ENCODE measurements around the gene HTR2A. TPM values are rescaled to one million over a fixed set of nuclear protein-coding genes. Genes with fewer than 3 reads are reported as not detected.

Gene HTR2A
- not detected in 2 replicates for total RNA-seq

GRCh38 chr13:46896341-46897137, at the start of gene HTR2A:
TSS of gene HTR2A (minus strand) at chr13:46897053. CDS start at chr13:46895906, 1,147 bp downstream.
- DNase-seq (ENCODE audit: low read depth in 2 of 2): no peak

DNA sequence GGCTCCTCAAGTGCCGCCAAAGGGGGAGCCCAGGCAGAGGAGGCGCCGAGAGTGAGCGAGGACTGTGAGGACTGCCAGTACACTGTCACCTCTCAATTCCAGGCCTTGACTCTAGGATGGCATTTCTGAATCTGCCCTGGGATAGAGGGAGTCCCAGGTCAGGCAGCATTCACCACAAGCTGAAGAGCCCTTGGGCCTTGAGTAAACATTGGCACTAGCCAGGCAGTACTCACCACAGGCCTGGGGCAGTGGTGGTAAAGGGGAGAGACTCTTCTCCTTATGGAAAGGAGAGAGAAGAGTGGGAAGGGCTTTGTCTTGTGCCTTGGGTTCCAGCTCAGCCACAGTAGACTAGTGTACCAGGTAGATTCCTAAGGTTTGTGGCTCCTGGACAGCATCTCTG, 39.7 kb upstream of the HTR2A start:
- DNase-seq (ENCODE audit: low read depth in 2 of 2): no peak

GRCh38 chr13:46934749-46935148, 37.9 kb upstream of the HTR2A start:
- DNase-seq (ENCODE audit: low read depth in 2 of 2): no peak

- no peak for DNase-seq (ENCODE audit: low read depth in 2 of 2)
Measured at GRCh38 chr13:46926916-46927590, 30.2 kb upstream of the HTR2A start.

- no peak for DNase-seq (ENCODE audit: low read depth in 2 of 2)
Measured at GRCh38 chr13:46925486-46925885, 28.6 kb upstream of the HTR2A start.

DNA sequence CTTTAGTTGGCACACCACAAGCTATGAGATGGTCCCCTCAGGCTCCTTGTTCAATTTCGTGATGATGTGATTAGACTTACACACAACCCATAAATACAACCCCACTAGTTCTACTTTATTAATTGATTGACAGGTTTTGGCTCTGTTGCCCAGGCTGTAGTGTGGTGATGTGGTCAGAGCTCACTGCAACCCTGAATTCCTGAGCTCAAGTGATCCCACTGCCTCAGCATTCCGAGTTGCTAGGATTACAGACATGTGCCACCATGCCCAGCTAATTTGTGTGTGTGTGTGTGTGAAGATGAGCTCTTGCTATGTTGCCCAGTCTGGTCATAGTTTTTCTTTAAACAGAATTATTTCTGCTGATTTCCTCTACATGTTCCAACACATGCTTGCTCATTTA, 17.5 kb upstream of the HTR2A start:
- no peak for DNase-seq (ENCODE audit: low read depth in 2 of 2)

DNA sequence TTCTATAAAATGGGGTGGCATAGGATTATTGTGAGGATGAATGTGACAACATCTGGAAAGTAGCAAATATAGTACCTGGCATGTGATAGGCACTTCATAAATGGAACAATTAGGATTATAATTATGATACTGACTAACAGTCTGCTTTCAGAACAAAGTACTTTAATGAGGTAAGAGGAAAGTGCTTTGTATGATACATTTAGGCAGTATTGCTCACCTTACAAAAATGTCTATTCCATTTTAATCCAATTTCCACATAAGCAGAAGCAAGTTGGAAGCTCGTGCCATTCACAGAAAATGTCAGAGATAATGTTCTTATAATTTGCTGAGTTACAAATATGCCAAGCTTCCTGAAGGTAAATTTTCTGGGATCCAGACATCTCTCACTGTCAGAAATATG, 16.9 kb upstream of the HTR2A start:
- no peak for DNase-seq (ENCODE audit: low read depth in 2 of 2)

- no peak for DNase-seq (ENCODE audit: low read depth in 2 of 2)
Measured at GRCh38 chr13:46909042-46909441, 12.2 kb upstream of the HTR2A start.

DNA sequence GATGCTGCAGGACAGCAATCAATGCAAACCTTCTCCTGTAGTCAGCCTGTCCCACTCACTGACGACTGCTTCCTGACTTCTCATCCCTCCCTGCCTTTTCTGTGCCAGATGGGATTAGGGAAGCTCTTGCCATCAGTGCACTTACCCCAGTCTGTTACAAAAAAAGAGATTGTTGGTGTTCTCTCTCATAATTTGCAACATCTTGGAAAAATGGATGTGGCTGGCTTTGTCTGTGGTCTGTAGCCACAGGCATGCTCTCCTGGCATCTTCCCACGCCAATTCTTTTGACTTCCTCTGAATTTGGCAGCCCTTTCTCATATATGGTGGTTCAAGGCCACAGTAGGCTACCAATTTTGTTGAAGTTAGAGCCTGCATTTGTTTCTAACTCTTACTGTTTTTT, 11.6 kb upstream of the HTR2A start:
- no peak for DNase-seq (ENCODE audit: low read depth in 2 of 2)

GRCh38 chr13:46906405-46906804, 9.6 kb upstream of the HTR2A start:
- DNase-seq (ENCODE audit: low read depth in 2 of 2): no peak

DNA sequence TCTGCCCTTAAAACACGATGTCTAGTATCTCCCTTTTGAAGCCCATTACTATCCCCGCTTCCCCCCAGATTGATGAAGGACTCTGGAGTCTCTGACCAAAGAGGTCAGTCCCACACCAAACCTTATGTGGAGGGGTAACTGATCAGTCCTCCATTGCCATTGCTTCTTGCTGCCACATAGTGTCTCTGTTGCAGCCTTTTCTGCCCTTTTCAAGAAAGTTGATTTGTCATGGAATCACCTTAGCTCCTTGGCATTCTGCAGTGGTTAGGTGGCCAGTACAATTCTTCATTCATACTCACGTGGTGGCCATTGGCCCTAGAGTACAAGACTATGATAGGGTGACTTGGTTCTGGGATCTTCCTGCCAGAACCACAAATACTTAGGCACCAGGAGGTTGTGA, 8.4 kb upstream of the HTR2A start:
- no peak for DNase-seq (ENCODE audit: low read depth in 2 of 2)

DNA sequence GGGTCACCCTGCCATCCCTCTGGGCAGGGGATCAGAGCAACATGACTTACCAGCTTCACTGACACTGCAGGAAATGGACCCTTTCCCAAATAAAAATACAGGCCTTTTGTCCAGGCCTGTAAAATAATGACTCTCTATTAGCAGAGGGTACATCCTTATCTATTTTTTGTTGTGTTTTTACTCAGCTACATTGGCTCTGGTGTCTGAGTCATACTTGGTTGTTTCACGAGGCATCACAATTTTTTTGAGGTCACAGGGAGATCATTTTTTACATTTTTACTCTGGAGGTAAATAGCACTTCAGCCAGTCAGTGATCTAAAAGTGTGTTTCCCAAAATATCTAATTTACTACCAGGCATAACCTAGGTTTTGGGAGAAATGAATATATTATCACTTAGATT, 6.9 kb upstream of the HTR2A start:
- DNase-seq (ENCODE audit: low read depth in 2 of 2): no peak

DNA sequence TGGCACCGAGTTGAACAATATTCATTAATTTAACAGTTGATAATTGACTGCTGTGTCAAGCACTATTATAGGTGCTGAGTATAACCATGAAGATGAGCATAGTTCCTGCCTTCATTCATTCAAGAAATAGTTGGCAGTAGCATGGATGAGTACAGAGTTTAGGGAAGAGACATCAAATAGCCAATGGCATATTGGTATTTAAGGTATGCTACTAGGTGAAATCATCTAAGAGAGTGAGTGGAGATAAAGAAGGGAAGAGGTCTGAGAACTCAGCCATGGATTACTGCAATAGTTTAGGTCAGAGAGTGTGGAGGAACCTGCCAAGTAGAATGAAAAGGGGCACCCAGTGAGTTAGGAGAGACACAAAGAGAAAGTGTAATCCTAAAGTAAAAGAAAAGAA, 4.9 kb upstream of the HTR2A start:
- DNase-seq (ENCODE audit: low read depth in 2 of 2): no peak

- DNase-seq (ENCODE audit: low read depth in 2 of 2): no peak
Measured at GRCh38 chr13:46899801-46900200, 2.9 kb upstream of the HTR2A start.

DNA sequence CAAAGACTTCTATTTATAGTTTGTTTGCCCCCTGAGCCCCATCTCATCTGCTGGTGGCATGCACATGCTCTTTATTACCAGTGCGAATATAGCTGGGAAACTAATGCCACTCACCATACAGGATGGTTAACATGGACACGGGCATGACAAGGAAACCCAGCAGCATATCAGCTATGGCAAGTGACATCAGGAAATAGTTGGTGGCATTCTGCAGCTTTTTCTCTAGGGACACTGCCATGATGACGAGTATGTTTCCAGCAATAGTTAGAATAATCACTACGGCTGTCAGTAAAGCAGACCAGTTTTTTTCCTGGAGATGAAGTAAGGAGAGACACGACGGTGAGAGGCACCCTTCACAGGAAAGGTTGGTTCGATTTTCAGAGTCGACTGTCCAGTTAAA, 1.5 kb downstream of the HTR2A start:
- DNase-seq (ENCODE audit: low read depth in 2 of 2): no peak

DNA sequence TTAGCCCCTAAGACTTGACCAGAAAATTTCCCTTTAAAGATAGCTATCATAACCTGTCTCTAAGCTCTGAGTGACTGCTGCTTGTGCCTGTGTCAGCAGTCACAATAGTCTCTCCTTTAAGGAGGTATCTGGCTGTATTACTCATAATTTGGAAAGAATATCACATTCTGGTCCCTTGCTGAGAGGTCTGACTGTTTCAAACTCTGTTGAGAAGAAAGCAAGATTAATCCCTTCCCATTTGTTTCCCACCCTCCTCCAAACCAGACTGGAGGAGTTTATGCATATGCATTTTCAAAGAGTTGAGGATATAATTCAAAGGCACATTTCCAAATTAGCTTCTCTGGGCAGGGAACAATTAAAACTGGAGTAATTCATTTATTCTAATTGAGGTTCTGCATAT, 2.3 kb downstream of the HTR2A start:
- no peak for DNase-seq (ENCODE audit: low read depth in 2 of 2)

DNA sequence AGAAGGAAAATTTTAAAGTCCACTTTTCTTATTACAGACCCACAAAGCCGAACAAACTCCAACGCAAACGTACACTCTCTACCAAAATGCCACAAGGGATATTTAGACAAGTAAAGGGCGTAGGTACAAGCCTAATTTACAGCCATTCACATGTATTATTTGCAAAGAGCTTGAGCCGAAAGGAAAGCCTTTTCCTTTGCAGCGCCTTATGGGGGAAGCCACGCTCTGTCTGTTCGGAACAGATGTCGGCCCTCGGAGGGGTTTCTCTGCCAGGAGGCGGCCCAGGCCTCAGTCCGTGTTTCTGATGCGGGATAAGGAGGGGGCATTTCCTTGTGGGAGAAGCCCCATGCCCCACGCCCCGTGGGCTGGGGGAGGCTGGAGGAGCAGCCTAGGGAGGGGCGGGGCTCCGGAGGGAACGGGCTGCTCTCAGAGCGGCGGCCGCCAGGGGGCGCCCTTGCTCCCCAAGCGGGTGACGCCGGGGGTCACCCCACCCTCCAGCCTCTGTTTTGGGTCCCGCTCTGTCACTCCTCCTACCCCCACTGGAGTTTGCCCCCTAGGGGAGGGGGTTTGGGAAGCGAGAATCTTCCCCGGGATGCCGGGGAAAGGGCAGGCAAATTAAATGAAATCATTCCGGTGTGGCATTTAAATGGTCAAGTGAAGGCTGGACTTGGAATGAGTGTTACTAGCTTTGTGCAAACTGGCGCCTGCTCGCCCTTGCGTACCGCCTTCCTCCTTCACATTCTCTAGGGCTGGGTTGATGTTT, 2.9 kb downstream of the HTR2A start:
- DNase-seq (ENCODE audit: low read depth in 2 of 2): peak in 1 of 2 donors; percentile 29

GRCh38 chr13:46893221-46893740, 3.6 kb downstream of the HTR2A start:
- DNase-seq (ENCODE audit: low read depth in 2 of 2): no peak

GRCh38 chr13:46885018-46885417, 11.8 kb downstream of the HTR2A start:
- no peak for DNase-seq (ENCODE audit: low read depth in 2 of 2)

- no peak for DNase-seq (ENCODE audit: low read depth in 2 of 2)
Measured at GRCh38 chr13:46884531-46884930, 12.3 kb downstream of the HTR2A start.

DNA sequence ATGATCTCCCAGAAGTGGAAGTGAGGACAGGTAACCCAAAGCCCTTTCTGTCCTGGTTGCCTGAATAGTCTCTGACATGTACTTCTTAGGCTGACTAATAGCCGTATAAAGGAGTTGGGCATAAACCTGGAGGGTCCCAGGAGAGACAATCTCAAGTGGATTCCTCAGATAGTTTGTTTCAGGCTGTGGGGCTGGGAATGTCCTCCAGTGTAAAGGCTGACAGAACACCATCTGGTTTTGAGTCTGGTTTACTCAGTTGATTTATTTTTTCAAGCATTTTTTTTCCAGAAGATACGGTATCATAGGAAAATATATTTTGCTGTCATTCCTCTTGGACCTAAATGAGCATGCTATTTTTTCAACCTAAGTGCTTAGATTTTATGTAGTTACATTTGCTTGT, 15.2 kb downstream of the HTR2A start:
- no peak for DNase-seq (ENCODE audit: low read depth in 2 of 2)

- no peak for DNase-seq (ENCODE audit: low read depth in 2 of 2)
Measured at GRCh38 chr13:46874006-46874405, 22.8 kb downstream of the HTR2A start.
